Breast epithelium (tissue), 3 donors: Measurements from ENCODE around the gene TRPM7.

ENCODE experiments used
- CTCF ChIP-seq, 3 donors: fragments of 450-650 bp; IDR thresholded peaks; one replicate each; pipeline ENCODE4 v1.5.1; 2016 to 2017; ENCODE audit warnings: antibody characterized with exemption in 3 of 3, mild to moderate bottlenecking in 3 of 3, moderate library complexity in 3 of 3
- POLR2A ChIP-seq: fragments of 450-650 bp; IDR thresholded peaks from one replicate; pipeline ENCODE4 v1.6.1; 2016; ENCODE audit warnings: antibody characterized with exemption, mild to moderate bottlenecking, moderate library complexity
- POLR2AphosphoS5 ChIP-seq, 3 donors: sonication (generic); formaldehyde crosslinking; IDR thresholded peaks; one replicate each; pipeline ENCODE4 v1.6.1; 2017; ENCODE audit warnings: antibody characterized with exemption in 3 of 3

- TF ChIP-seq POLR2A, result no peak
- TF ChIP-seq CTCF (IDR thresholded peaks at IDR 0.05), result no peak
- TF ChIP-seq POLR2AphosphoS5 (IDR thresholded peaks at IDR 0.05), result no peak
Observed at GRCh38 chr15:50519740-50520425, 166.7 kb downstream of the TRPM7 start.
